Epithelial cell of esophagus (primary cell): Measurements from ENCODE around the gene VPS8.
A peak's percentile ranks its signal among the peaks of the same experiment; 100 is the strongest.

Experiments
- DNase-seq: peaks from one replicate; pipeline ENCODE4 v3.0.0; 2010; ENCODE audit warnings: low read depth
- H3K4me3 ChIP-seq: 2 replicates; pipeline ENCODE4 v1.5.1; 2011; ENCODE audit warnings: mild to moderate bottlenecking, low read length, control low read depth
- CTCF ChIP-seq: IDR thresholded peaks from 2 replicates; pipeline ENCODE4 v1.5.1; 2011; ENCODE audit warnings: low read depth, mild to moderate bottlenecking, low read length, control low read depth, inconsistent platforms; ENCODE audit not compliant: insufficient read depth; ENCODE audit errors: missing control alignments

Gene VPS8

GRCh38 chr3:184864000-184864399, 52.0 kb downstream of the VPS8 start:
- TF ChIP-seq CTCF = no peak
- DNase-seq = no peak
- H3K4me3 ChIP-seq = no peak overlapping the region

- TF ChIP-seq CTCF = no peak
- DNase-seq = no peak
- no peak overlapping the region for H3K4me3 ChIP-seq
Observed at GRCh38 chr3:184868477-184868876, 56.5 kb downstream of the VPS8 start.

- H3K4me3 ChIP-seq = no peak overlapping the region
- DNase-seq = no peak
- no peak for TF ChIP-seq CTCF
Observed at GRCh38 chr3:184872200-184872599, 60.2 kb downstream of the VPS8 start.

- DNase-seq = no peak
- no peak overlapping the region for H3K4me3 ChIP-seq
- no peak for TF ChIP-seq CTCF
Observed at GRCh38 chr3:184873141-184873540, 61.2 kb downstream of the VPS8 start.

GRCh38 chr3:184874709-184875644, 63.0 kb downstream of the VPS8 start:
- peak; percentile 70 for TF ChIP-seq CTCF
- no peak overlapping the region for H3K4me3 ChIP-seq
- peak; percentile 53 for DNase-seq

GRCh38 chr3:184880276-184881019, 68.5 kb downstream of the VPS8 start:
- DNase-seq = no peak
- no peak overlapping the region for H3K4me3 ChIP-seq
- no peak for TF ChIP-seq CTCF
